DOHH2 (cell line): ENCODE data around the gene VPS33A.
A peak's percentile ranks its signal among the peaks of the same experiment; 100 is the strongest.

Experiments used
- H3F3A ChIP-seq: fragments of 200-600 bp; sonication (generic), shearing (Covaris generic); 2 replicates; pipeline ENCODE4 v1.6.0; 2016; ENCODE audit warnings: antibody characterized with exemption, mild to moderate bottlenecking; ENCODE audit not compliant: control insufficient read depth, insufficient read depth
- H3K27ac ChIP-seq: fragments of 200-600 bp; sonication (generic); 2 replicates; pipeline ENCODE4 v1.5.1; 2014; ENCODE audit warnings: low read depth, mild to moderate bottlenecking, low read length, moderate library complexity
- H3K27me3 ChIP-seq: fragments of 200-600 bp; sonication (generic); 2 replicates; pipeline ENCODE4 v1.6.1; 2014; ENCODE audit warnings: mild to moderate bottlenecking, low read length, mixed read lengths; ENCODE audit not compliant: control insufficient read depth
- H3K36me3 ChIP-seq: fragments of 200-600 bp; sonication (generic); 2 replicates; pipeline ENCODE4 v1.6.1; 2014; ENCODE audit warnings: mild to moderate bottlenecking, low read length, moderate library complexity, mixed read lengths; ENCODE audit not compliant: control insufficient read depth
- H3K4me1 ChIP-seq: fragments of 200-600 bp; sonication (generic); 2 replicates; pipeline ENCODE4 v1.6.1; 2014; ENCODE audit warnings: mild to moderate bottlenecking, low read length, mixed read lengths; ENCODE audit not compliant: control insufficient read depth
- H3K4me2 ChIP-seq: fragments of 200-600 bp; sonication (generic); 2 replicates; pipeline ENCODE4 v1.6.0; 2014; ENCODE audit warnings: mild to moderate bottlenecking, low read length, moderate library complexity
- H3K4me3 ChIP-seq: fragments of 200-600 bp; sonication (generic); 2 replicates; pipeline ENCODE4 v1.5.1; 2014; ENCODE audit warnings: mild to moderate bottlenecking, low read length, mixed read lengths
- H3K79me2 ChIP-seq: fragments of 200-600 bp; sonication (generic); 2 replicates; pipeline ENCODE4 v1.6.1; 2014; ENCODE audit warnings: mild to moderate bottlenecking, low read length, mixed read lengths; ENCODE audit not compliant: control insufficient read depth
- H3K9me2 ChIP-seq: fragments of 200-600 bp; sonication (generic); replicated peaks from 2 replicates; pipeline ENCODE4 v1.6.1; 2014; ENCODE audit warnings: mild to moderate bottlenecking, low read length, mixed read lengths; ENCODE audit not compliant: control insufficient read depth
- H3K9me3 ChIP-seq: fragments of 200-600 bp; sonication (generic); 2 replicates; pipeline ENCODE4 v1.6.1; 2014; ENCODE audit warnings: antibody characterized with exemption, low read length, mixed read lengths; ENCODE audit not compliant: control insufficient read depth, insufficient read depth
- H4K20me1 ChIP-seq: fragments of 200-600 bp; sonication (generic); 2 replicates; pipeline ENCODE4 v1.6.0; 2014; ENCODE audit warnings: low read depth, mild to moderate bottlenecking, antibody characterized with exemption, low read length, moderate library complexity; ENCODE audit not compliant: control insufficient read depth, insufficient read depth
- EZH2phosphoT487 ChIP-seq: fragments of 200-600 bp; sonication (generic); IDR thresholded peaks from 2 replicates; pipeline ENCODE4 v1.6.1; 2017; ENCODE audit warnings: borderline replicate concordance, mild to moderate bottlenecking, antibody characterized with exemption, low read length, moderate library complexity, mixed read lengths
- TF ChIP-seq, protein P1 (sequence below): fragments of 200-600 bp; sonication (generic); IDR thresholded peaks from one replicate; pipeline ENCODE4 v1.5.1; 2014; ENCODE audit warnings: antibody characterized with exemption, mild to moderate bottlenecking, low read depth, low read length; ENCODE audit not compliant: poor library complexity, severe bottlenecking

Gene VPS33A

DNA sequence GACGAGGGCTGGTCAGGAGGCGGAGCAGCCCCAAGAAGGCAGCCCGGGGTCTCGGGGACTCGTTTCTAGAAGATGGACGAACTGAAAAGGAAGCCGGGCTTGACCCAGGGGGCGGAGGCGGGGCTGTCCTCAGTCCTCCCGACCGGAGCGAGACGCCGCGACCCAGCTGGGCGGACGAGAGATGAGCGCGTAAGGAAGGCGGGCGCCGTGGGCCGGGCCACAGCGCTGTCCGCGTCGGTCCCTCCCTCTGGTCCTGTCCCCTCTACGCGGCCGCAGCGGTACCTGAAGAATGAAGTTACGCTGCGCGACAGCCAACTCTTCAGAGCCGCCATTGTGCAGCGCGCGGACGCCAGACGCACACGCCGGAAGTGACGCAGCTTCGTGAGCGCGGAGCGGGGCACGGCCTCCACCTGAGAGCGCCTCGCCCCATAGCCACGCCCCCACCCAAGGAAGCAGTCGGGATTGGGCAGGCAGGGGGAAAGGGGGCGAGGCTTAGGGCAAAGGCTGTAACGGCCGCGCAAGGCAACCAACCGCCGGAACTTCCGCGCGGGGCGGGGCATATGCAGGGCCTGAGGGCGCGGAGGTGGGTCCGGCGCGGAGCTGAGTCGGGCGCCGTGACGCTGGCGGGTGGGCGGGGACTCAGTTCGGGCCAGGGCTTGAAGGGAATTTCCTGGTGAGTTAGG is 40.5 kb downstream of the VPS33A start, which contains the start of gene DIABLO:
TSS of gene DIABLO (minus strand) at position 370 of the 683 bp plus-strand sequence. CDS start at position 332, 38 bp downstream.
- Histone ChIP-seq H3K4me2 (peak within 1 kb of the TSS; percentile 86), H3K4me1 (peaks cover 25% of the 10 kb centered on the region), H3K36me3 (peaks cover 41% of the 10 kb centered on the region), H3K27ac (peak within 1 kb of the TSS; percentile 67), H3F3A (no peaks in the 10 kb centered on the region), H3K9me3 (no peaks in the 10 kb centered on the region), H3K79me2 (peaks cover 50% of the 10 kb centered on the region), H3K27me3 (no peaks in the 10 kb centered on the region), H4K20me1 (peaks cover 7% of the 10 kb centered on the region; the same call in 1 of the 2 replicates), H3K9me2 (no peaks in the 10 kb centered on the region), H3K4me3 (peak within 1 kb of the TSS; percentile 99)
- TF ChIP-seq, protein P1, sequence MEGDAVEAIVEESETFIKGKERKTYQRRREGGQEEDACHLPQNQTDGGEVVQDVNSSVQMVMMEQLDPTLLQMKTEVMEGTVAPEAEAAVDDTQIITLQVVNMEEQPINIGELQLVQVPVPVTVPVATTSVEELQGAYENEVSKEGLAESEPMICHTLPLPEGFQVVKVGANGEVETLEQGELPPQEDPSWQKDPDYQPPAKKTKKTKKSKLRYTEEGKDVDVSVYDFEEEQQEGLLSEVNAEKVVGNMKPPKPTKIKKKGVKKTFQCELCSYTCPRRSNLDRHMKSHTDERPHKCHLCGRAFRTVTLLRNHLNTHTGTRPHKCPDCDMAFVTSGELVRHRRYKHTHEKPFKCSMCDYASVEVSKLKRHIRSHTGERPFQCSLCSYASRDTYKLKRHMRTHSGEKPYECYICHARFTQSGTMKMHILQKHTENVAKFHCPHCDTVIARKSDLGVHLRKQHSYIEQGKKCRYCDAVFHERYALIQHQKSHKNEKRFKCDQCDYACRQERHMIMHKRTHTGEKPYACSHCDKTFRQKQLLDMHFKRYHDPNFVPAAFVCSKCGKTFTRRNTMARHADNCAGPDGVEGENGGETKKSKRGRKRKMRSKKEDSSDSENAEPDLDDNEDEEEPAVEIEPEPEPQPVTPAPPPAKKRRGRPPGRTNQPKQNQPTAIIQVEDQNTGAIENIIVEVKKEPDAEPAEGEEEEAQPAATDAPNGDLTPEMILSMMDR = no peak
- TF ChIP-seq EZH2phosphoT487 = no peak

DNA sequence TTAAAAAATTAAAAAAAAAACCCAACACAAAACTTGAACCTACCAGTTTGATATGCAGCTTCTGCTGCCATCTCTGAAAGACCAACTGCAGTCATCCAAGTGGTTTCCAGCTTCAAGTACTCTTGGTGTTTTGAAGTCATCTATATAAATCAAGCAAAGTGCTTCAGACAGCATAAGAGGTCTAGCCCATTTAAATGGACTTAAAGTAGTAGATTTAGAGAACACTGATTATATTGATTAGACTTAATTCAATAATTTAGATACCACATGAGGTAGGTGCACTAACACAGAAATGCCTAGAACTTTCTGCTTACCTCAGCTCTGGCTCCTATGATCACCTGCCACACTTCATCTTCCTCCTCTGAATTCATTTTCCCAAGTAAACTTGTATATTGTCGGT is 49.8 kb downstream of the VPS33A start:
- Histone ChIP-seq H3K4me2 (no peak overlapping the region), H3K27ac (no peak overlapping the region), H3K36me3 (peaks cover 78% of the 10 kb centered on the region), H3K9me3 (no peaks in the 10 kb centered on the region), H3K27me3 (no peaks in the 10 kb centered on the region), H3K79me2 (peaks cover 22% of the 10 kb centered on the region), H4K20me1 (0 out of 2 replicates have a peak, but pooled peaks cover 4% of the 10 kb centered on the region), H3K9me2 (no peaks in the 10 kb centered on the region), H3K4me3 (no peak overlapping the region), H3F3A (peaks cover 10% of the 10 kb centered on the region; the same call in 1 of the 2 replicates), H3K4me1 (no peaks in the 10 kb centered on the region)
- TF ChIP-seq EZH2phosphoT487 = no peak
- TF ChIP-seq, protein P1 = no peak

DNA sequence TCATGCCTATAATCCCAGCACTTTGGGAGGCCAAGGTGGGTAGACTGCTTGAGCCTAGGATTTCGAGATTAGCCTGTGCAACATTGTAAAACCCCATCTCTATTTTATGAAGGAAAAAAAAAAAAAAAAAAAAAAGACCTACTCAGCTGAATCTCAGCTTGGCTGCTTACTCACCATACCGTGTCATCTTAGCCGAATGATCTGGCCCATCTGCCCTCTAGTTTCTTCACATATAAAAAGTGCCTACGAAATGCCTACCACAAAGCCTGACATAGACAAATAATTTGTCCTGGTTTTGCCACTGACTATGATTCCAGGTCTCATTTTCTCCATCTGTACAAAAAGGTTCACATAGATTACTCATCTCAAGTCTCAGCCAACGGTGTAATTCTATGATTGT is 50.5 kb downstream of the VPS33A start:
- Histone ChIP-seq H3K4me2 (no peak overlapping the region), H3K9me3 (no peaks in the 10 kb centered on the region), H3F3A (peaks cover 10% of the 10 kb centered on the region; the same call in 1 of the 2 replicates), H3K9me2 (no peaks in the 10 kb centered on the region), H3K36me3 (peaks cover 75% of the 10 kb centered on the region), H3K27me3 (no peaks in the 10 kb centered on the region), H3K79me2 (peaks cover 15% of the 10 kb centered on the region), H4K20me1 (0 out of 2 replicates have a peak, but pooled peaks cover 4% of the 10 kb centered on the region), H3K27ac (no peak overlapping the region), H3K4me3 (no peak overlapping the region), H3K4me1 (no peaks in the 10 kb centered on the region)
- TF ChIP-seq, protein P1 = no peak
- TF ChIP-seq EZH2phosphoT487 = no peak
